Measurements from ENCODE around the gene TTC17.
A peak's percentile ranks its signal among the peaks of the same experiment; 100 is the strongest.
"Not testable (repeated sequence)": the region's sequence is repeated elsewhere in the genome, so short reads cannot be mapped to it uniquely, and the experiment has no call there.

TTC17 gene, protein sequence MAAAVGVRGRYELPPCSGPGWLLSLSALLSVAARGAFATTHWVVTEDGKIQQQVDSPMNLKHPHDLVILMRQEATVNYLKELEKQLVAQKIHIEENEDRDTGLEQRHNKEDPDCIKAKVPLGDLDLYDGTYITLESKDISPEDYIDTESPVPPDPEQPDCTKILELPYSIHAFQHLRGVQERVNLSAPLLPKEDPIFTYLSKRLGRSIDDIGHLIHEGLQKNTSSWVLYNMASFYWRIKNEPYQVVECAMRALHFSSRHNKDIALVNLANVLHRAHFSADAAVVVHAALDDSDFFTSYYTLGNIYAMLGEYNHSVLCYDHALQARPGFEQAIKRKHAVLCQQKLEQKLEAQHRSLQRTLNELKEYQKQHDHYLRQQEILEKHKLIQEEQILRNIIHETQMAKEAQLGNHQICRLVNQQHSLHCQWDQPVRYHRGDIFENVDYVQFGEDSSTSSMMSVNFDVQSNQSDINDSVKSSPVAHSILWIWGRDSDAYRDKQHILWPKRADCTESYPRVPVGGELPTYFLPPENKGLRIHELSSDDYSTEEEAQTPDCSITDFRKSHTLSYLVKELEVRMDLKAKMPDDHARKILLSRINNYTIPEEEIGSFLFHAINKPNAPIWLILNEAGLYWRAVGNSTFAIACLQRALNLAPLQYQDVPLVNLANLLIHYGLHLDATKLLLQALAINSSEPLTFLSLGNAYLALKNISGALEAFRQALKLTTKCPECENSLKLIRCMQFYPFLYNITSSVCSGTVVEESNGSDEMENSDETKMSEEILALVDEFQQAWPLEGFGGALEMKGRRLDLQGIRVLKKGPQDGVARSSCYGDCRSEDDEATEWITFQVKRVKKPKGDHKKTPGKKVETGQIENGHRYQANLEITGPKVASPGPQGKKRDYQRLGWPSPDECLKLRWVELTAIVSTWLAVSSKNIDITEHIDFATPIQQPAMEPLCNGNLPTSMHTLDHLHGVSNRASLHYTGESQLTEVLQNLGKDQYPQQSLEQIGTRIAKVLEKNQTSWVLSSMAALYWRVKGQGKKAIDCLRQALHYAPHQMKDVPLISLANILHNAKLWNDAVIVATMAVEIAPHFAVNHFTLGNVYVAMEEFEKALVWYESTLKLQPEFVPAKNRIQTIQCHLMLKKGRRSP

DNA sequence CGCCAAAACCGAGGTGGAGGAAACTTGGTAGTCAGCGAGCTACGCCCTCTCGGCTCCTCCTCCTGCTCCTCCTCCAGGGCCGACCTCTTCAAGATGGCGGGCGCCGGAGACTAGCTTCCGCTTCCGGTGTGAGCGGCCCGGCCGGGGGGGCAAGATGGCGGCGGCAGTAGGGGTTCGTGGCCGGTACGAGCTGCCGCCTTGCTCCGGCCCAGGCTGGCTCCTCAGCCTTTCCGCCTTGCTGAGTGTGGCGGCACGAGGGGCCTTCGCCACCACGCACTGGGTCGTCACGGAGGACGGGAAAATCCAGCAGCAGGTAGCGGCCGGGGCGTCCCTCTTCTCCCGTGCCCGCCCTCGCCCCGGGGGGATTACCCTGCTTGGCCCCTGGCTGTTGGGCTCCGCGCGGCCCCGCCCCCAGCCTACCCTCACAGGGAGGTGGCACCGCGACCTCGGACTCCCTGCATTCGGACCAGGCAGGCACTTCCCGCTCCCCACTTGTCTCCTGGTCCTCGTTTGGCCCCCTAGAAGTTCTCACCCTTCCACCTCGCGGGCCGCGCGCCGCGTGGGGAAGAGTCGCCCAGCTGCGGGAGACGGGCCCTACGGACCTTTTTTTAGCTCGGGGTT, at the start of gene TTC17:
TTC17 (plus strand) TSS at position 120 of the 621 bp plus-strand sequence; CDS start at position 155, 35 bp downstream.
- DNase-seq (ENCODE audit: low read depth, low spot score): peak; percentile 78

DNA sequence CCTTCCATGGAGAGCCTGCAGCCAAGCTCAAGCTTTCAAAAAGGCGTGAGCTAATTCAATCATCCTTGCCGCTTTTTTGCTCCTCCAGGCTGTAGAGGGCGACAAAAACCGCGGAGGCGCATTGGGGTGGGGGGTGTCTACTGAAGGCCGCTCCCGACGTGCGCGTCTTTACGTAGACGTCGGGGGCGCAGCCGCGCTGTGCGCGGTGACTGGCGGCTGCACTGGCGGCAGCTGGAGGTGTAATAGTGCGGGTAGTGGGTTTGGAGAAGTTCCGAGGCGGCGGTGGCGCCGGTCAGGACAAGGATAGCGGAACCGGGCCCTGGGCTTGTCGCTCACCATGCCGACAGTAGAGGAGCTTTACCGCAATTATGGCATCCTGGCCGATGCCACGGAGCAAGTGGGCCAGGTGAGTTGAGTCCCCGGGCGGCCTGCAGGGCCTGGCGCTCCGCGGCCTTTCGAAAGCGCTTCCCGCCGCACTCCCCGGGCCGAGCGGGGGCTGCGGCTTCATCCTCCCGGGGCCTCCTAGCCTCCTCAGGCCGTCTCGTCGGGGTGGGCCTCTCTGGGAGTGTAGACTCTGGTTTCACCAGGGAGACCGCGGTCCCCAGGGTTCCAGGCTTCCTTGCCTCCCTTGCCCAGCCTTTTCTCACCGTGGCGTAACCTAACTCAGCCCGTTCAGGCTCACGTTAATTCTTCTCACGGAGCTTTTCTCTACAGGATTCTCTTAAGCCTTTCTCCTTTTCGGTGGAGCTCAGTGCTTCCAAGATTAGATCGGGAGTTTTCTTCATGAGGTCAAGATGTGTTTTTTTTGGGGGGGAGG, 46.7 kb upstream of the TTC17 start, which contains the start of gene API5:
API5 (plus strand) TSS at position 206 of the 817 bp plus-strand sequence; CDS start at position 338, 132 bp downstream.
- DNase-seq (ENCODE audit: low read depth, low spot score): peak; percentile 90

DNA sequence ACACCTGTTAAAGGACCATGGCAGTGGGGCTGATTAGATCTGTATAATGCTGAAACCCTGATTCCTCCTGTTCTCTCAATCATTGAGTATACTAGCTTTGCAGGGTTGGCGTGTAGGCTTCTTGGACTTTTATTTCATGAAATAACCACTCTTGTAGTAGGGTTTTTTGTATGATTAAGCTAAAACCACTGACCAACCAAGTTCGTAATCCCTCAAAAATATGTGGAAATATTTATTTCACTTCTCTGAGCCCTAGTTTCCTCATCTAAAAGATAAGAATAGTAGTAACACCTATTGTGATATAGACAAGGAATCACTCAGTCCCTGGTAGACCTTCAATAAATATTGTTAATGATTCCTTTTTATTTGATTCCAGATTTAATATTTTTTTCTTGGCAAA, 42.8 kb upstream of the TTC17 start:
- DNase-seq (ENCODE audit: low read depth, low spot score): no peak

DNA sequence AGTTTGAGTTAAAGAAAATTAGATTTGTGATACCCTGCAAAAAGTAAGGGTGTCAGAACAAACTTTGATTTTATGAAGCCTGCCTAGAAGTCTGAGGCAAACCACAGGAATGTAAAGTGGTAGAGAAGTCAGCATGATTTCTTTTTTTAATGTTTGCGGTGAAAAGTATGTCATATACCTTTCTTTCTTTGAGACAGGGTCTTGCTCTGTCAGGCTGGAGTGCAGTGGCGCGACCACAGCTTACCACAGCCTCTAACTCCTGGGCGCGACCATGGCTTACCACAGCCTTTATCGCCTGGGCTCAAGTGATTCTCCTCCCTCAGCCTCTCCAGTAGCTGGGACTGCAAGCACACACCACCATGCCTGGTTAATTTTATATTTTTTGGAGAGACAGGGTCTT, 42.3 kb upstream of the TTC17 start:
- no peak for DNase-seq (ENCODE audit: low read depth, low spot score)

DNA sequence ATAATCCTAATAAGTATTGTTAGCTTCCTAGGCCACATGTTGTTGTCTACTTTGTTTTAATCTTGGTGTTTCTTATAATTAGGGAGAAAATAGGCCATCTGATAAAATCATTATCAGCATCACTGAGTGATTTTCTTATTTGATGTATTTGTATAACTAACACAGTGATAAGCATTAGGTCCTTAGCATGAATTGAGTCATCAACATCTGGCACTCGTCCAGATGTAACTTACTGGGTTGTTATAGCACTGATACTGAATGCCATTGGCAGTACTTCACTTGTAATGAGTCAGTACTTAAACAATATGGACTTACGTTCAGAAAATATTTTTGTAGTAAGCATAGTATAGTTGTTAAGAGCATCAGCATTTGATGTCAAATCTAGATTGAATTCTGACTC, 30.7 kb upstream of the TTC17 start:
- DNase-seq (ENCODE audit: low read depth, low spot score): no peak

DNA sequence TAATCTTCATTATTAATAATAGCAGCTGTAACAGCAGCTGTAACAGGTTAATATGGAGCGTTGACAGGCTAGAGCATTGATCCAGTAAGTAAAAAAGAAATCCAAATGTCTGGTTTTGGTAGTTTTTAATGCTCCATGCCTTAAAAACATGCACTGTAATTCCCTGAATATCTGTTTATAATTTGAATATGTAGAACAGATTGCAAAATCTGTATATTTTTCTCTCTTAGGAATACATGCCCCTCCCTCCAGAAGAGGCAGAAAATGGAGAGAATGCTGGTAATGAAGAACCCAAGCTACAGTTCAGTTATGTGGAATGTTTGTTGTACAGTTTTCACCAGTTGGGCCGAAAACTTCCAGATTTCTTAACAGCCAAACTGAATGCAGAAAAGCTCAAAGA, 30.2 kb upstream of the TTC17 start:
- no peak for DNase-seq (ENCODE audit: low read depth, low spot score)

DNA sequence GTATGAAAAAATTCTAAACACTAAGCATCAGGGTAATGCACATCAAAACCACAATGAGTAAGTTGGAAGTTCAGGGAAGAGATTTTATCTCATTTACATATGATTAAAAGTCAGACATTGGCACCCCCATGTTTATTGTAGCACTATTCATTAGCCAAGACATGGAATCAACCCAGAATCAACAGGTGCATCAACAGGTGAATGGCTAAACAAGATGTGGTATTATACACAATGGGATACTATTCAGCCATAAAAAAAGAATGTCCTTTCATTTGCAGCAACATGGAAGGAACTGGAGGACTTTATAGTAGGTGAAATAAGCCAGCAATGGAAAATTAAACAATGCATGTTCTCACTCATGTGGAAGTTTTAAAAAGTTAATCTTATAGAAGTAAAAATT, 17.6 kb upstream of the TTC17 start:
- DNase-seq (ENCODE audit: low read depth, low spot score): no peak

DNA sequence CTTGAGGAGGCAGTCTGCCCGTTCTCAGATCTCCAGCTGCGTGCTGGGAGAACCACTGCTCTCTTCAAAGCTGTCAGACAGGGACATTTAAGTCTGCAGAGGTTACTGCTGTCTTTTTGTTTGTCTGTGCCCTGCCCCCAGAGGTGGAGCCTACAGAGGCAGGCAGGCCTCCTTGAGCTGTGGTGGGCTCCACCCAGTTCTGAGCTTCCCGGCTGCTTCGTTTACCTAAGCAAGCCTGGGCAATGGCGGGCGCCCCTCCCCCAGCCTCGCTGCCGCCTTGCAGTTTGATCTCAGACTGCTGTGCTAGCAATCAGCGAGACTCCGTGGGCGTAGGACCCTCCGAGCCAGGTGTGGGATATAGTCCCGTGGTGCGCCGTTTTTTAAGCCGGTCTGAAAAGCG, 7.3 kb upstream of the TTC17 start:
- DNase-seq (ENCODE audit: low read depth, low spot score): not testable (repeated sequence)

DNA sequence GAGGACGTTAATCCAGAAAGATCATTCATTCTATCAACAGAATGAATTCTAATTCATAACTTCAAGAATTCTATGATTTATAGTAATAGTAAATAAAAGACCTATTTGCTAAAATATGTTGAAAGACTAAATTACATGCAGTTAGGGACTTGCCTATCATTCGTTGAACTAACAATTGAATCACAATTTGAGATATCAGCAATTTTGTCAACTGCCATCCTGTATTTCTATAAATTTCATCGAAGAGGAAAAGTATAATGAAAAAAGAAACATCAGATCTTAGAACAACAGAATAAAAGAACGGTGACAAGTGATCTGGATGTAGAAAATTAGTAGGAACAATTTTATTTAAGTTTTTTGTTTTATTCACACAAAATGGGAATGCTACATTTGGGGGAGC, 4.4 kb upstream of the TTC17 start:
- DNase-seq (ENCODE audit: low read depth, low spot score): no peak

DNA sequence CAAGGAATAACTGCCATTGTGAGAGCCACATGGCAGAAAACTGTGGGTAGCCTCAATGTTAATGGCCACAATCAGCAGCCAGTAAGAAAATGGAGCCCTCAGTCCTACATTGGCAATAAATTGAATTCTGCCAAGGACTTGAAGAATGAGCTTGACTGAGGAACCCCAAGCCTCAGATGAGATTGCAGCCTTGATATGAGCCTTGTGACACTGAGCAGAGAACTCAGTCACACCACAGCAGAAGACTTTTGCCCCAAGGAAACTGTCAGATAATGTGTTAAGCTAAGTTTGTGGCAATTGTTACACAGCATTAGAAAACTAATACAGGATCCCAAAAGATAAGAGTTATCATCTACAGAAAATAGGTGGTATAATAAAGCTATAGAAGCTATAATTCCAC, 2.4 kb upstream of the TTC17 start:
- DNase-seq (ENCODE audit: low read depth, low spot score): no peak

DNA sequence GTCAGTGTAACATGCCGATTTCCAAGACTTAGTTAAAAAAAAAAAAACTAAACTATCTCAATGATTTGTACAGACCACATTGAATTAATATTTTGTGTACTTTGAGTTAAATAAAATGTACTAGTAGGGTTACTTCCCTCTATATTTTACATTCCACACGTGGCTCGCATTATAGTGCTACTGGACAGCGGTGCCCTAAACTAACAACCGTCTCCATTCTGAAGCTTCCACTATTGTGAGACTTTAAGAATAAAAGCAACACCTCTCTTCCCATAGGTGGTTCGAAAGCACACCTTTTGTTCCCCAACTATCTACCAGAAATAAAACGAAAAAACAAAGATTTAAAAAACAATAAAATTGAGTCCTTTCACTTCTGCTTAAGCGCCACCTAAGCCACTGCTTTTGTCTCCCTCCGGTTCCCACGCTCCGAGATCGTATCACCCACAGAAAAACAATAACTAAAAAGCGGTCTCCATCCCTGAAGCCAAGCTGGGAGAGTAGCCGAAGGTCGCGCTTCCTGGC, 380 bp upstream of the TTC17 start:
- DNase-seq (ENCODE audit: low read depth, low spot score): no peak

DNA sequence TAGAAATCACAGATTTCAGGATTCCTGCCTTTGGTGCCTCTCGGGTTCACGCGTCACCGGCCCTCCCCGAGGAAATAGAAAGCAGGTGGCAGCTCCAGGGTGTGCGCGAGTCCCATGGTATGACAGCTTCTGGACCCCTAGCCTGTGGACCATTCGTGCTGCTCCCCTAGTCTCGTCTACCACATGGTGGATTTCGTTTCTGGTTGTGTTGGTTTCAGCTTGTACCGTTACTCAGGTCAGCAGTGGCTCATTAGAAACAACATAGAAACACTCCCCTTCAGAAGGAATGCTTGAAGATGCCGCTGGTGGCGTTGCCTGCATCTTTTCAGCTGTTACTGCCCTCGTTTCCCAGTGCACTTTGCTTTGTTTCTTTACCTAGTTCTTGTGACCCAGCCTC, 700 bp downstream of the TTC17 start:
- DNase-seq (ENCODE audit: low read depth, low spot score): no peak

DNA sequence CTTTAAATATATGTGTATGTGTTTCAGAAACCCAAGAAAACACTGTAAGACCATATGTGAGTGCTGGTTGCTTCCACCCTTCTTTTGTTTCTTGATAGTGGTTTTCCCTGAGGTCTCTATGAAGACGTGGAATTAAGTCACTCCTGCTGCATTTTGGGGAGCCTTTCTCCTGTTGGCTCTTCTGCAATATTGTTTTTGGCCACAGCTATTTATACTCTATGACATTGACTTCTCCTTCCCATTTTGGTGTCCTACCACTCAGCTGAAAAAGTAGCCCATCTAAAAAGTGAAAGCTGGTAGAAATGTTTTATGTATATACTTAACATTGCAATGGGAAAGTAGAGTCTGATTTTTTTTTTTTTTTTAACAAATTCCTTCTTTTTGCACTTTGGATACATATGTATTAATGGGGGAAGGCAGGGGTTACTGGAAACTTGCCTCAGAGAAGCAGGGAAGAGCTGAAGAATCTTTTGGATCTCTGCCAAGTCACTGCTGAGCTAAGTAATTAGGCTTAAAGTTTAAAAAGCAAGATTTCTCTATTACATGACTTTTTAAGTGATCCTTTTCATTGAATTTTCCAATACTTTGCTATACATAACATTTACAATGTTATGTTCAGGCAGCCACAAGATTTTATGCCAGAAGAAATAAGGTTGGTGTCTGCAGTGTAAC, 1.8 kb downstream of the TTC17 start:
- no peak for DNase-seq (ENCODE audit: low read depth, low spot score)

DNA sequence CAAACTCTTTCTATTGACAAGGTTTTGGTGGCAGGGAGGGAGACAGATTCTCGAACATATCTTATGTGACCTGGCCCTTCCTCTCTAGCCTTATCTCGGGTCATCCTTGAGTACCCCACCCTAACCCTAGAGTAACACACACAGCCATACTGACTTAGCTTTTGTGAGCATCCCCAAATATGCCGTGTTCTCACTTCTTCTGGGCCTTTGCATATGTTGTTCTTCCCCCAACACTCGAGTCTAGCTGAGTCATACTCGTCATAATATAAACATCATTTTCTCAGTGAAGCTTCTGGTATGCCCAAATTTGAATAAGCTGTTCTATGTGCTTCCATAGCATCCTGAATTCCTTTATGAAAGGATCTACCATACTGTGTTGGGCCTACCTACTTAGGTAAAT, 8.0 kb downstream of the TTC17 start:
- DNase-seq (ENCODE audit: low read depth, low spot score): no peak

DNA sequence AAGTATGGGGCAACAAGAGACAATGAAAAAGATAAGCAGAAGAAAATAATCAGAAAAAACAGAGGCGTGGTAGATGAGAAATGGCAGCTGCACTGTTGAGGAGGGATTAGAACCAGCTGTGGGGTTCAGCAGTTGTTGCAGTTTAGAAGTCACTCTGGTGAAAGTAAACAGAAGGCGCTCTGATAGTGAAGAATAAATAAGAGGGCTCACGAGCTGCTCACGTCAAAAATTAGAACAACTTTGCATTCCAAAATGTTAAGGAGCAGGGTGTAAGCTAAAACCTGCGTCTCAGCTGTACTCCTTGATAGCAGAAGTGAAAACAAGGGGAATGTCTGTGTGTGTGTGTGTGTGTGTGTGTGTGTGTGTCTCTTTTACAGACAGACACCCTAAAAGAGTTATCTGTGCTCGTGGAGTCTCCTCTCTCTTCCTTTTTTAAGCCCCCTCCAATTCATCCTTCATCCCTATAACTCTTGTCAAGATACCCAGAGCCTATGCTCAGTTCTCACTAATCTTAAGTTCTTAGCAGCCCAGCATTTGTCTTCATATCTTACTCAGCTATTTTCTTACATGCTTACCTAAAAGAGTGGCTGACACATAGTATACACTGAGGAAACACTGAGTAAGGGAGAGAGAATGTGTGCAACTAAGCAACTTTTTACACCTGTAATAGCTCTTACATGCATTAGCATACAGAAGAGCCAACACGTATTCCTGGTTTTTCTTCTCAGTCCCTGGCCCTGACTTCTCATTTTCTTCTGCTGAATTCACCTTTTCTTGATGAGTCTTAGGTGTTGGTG, 8.9 kb downstream of the TTC17 start:
- no peak for DNase-seq (ENCODE audit: low read depth, low spot score)

DNA sequence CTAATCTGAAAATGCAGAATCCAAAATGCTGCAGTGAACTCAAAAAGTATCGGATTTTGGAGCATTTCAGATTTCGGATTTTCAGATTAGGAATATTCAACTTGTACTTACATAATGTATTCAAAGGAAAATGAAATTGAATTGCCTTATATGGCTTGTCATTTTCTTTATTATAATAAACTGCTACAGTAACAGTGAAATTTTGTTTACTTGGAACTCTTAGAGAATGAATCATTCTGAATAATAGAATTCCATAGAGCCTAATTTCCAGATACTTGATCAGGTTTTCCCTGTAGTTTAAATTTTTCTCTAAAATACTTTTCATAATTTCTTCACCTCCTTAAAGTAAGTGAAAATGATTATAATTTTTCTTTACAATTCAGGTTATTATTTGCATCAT, 17.3 kb downstream of the TTC17 start:
- DNase-seq (ENCODE audit: low read depth, low spot score): no peak

DNA sequence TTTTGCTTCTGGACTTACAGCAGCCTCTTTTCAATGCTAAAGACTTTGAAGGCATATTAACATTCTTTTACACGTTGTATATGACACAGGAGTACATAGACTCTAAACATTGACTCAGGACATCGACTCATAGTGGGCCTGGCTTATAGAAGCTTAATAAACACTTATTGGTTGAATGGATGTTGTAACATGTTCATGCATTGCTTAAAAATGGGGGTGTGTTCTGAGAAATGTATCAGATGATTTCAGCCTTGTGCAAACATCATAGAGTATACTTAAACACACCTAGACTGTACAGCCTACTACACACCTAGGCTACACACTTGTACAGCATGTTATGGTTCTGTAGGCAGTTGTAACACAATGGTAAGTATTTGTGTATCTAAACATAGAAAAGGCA, 17.9 kb downstream of the TTC17 start:
- no peak for DNase-seq (ENCODE audit: low read depth, low spot score)

DNA sequence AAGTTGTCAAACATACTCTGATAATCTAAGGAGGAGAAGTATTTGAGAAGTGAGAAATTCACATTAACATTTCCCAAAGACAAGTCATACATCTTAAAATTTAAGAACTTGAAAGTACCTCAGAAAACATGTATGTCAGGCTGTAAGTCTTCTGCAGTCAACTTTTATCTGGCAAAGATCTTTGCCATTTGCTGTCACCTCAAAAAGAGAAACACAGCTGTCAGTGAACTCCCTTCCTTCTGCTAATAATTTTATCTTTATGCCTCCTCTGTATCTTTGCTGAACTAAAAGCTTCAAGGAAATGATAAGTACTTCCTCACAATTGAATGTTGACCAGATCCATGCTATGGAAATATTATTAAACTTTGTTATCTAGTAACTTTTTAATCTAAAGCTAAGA, 18.7 kb downstream of the TTC17 start:
- DNase-seq (ENCODE audit: low read depth, low spot score): no peak

DNA sequence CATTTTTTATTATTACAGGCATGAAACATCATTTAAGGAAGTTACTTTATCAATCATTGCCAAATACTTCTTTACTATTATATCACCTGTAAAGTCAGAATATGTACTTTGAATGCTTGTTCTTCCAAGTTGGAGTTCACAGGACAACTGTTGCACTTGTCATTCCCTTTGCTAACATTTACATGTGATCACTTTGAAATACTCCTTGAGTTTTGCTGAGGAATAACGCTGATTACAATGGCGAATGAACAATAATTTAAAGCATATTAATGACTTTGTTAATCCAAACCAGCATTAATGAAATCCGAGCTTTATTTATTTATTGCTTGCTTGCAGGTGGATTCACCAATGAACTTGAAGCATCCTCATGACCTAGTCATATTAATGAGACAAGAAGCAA, 20.2 kb downstream of the TTC17 start:
- no peak for DNase-seq (ENCODE audit: low read depth, low spot score)
